GM23338 (cell line): ENCODE results near the gene UBAC2. TPM values are rescaled to one million over a fixed set of nuclear protein-coding genes. Genes with fewer than 3 reads are reported as not detected.

Experiments
- ATAC-seq: fragments of 200-7000 bp; cut with Tn5 transposase; 3 replicates; pipeline ENCODE4 v1.9.1; 2020
- DNase-seq: peaks from one replicate; pipeline ENCODE4 v3.0.0-alpha.2; 2015; ENCODE audit warnings: low spot score
- H2AFZ ChIP-seq: fragments of 200-600 bp; sonication (generic); 2 replicates; pipeline ENCODE4 v1.8.0; 2016; ENCODE audit warnings: antibody characterized with exemption, mild to moderate bottlenecking, moderate library complexity
- H3F3A ChIP-seq: fragments of 200-600 bp; sonication (generic); replicated peaks from 2 replicates; pipeline ENCODE4 v1.8.0; 2017; ENCODE audit warnings: antibody characterized with exemption, mixed run types, low read depth
- H3K27ac ChIP-seq: fragments of 200-600 bp; sonication (generic); 2 replicates; pipeline ENCODE4 v1.6.1; 2016; ENCODE audit warnings: low read depth
- H3K27me3 ChIP-seq: fragments of 200-600 bp; sonication (generic); 2 replicates; pipeline ENCODE4 v1.8.0; 2016; ENCODE audit warnings: mild to moderate bottlenecking, mixed run types, moderate library complexity; ENCODE audit not compliant: insufficient read depth
- H3K36me3 ChIP-seq: fragments of 200-600 bp; sonication (generic); 2 replicates; pipeline ENCODE4 v1.8.0; 2016; ENCODE audit warnings: mild to moderate bottlenecking; ENCODE audit not compliant: insufficient read depth
- H3K4me1 ChIP-seq: fragments of 200-600 bp; sonication (generic); 2 replicates; pipeline ENCODE4 v1.8.0; 2016; ENCODE audit warnings: mild to moderate bottlenecking, moderate library complexity; ENCODE audit not compliant: insufficient read depth
- H3K4me2 ChIP-seq: fragments of 200-600 bp; sonication (generic); 2 replicates; pipeline ENCODE4 v1.7.1; 2017; ENCODE audit warnings: mixed run types
- H3K4me3 ChIP-seq: fragments of 200-600 bp; sonication (generic); 2 replicates; pipeline ENCODE4 v1.6.1; 2016; ENCODE audit warnings: mixed run types
- H3K79me2 ChIP-seq: fragments of 200-600 bp; sonication (generic); replicated peaks from 2 replicates; pipeline ENCODE4 v1.8.0; 2017; ENCODE audit warnings: mild to moderate bottlenecking; ENCODE audit not compliant: insufficient read depth
- H3K9me2 ChIP-seq: fragments of 200-600 bp; sonication (generic); 2 replicates; pipeline ENCODE4 v1.8.0; 2017; ENCODE audit not compliant: insufficient read depth
- H4K20me1 ChIP-seq: fragments of 200-600 bp; sonication (generic); replicated peaks from 2 replicates; pipeline ENCODE4 v1.8.0; 2017; ENCODE audit warnings: mild to moderate bottlenecking; ENCODE audit not compliant: insufficient read depth
- H3K27ac Mint-ChIP-seq: 2 replicates; pipeline ENCODE4 v1.8.0; 2020; ENCODE audit warnings: inconsistent platforms, mild to moderate bottlenecking, moderate library complexity, mixed read lengths
- H3K27me3 Mint-ChIP-seq: 3 replicates; pipeline ENCODE4 v1.8.0; 2022; ENCODE audit warnings: low read depth, mild to moderate bottlenecking, moderate library complexity, mixed read lengths, inconsistent platforms; ENCODE audit not compliant: insufficient read depth, poor library complexity
- H3K36me3 Mint-ChIP-seq: 3 replicates; pipeline ENCODE4 v1.8.0; 2021; ENCODE audit warnings: low read depth, mild to moderate bottlenecking, inconsistent platforms, moderate library complexity, mixed read lengths
- H3K4me1 Mint-ChIP-seq: 3 replicates; pipeline ENCODE4 v1.8.0; 2020; ENCODE audit warnings: mild to moderate bottlenecking, inconsistent platforms, mixed read lengths
- H3K4me3 Mint-ChIP-seq: 3 replicates; pipeline ENCODE4 v1.8.0; 2021; ENCODE audit warnings: moderate library complexity, mild to moderate bottlenecking, inconsistent platforms, mixed read lengths
- H3K9me3 Mint-ChIP-seq: 3 replicates; pipeline ENCODE4 v1.8.0; 2020; ENCODE audit warnings: moderate library complexity, mild to moderate bottlenecking, inconsistent platforms, mixed read lengths
- CREB1 ChIP-seq: fragments of 250-450 bp; sonication (Bioruptor Pico); IDR thresholded peaks from 2 replicates; pipeline ENCODE4 v1.5.0; 2020; ENCODE audit warnings: low read depth, mild to moderate bottlenecking, moderate library complexity
- CTCF ChIP-seq, 2 experiments: fragments of 200-600 bp in 1 of 2; sonication (generic) in 1 of 2; conservative IDR thresholded peaks; 2 replicates each; pipeline versions ENCODE4 v1.5.1 to v1.6.1; 2016 to 2017; ENCODE audit warnings: antibody characterized with exemption in 2 of 2, low read depth in 2 of 2, mild to moderate bottlenecking in 2 of 2, moderate library complexity in 1 of 2
- ETS1 ChIP-seq: IDR thresholded peaks from 2 replicates; pipeline ENCODE4 v1.6.1; 2016; ENCODE audit warnings: antibody characterized with exemption
- EZH2 ChIP-seq: fragments of 200-600 bp; sonication (generic); IDR thresholded peaks from one replicate; pipeline ENCODE4 v1.8.0; 2017; ENCODE audit warnings: antibody characterized with exemption, mild to moderate bottlenecking, low read depth; ENCODE audit not compliant: unreplicated experiment
- EZH2phosphoT487 ChIP-seq: fragments of 200-600 bp; sonication (generic); IDR thresholded peaks from one replicate; pipeline ENCODE4 v1.8.1; 2018; ENCODE audit warnings: antibody characterized with exemption; ENCODE audit not compliant: unreplicated experiment
- JUNB ChIP-seq: IDR thresholded peaks from one replicate; pipeline ENCODE4 v1.6.1; 2016; ENCODE audit warnings: antibody characterized with exemption; ENCODE audit not compliant: unreplicated experiment
- NANOG ChIP-seq: IDR thresholded peaks from 2 replicates; pipeline ENCODE4 v1.6.1; 2016; ENCODE audit warnings: antibody characterized with exemption, borderline replicate concordance
- POLR2AphosphoS5 ChIP-seq: IDR thresholded peaks from 2 replicates; pipeline ENCODE4 v1.6.1; 2016; ENCODE audit warnings: antibody characterized with exemption, low read depth
- STAT1 ChIP-seq: IDR thresholded peaks from one replicate; pipeline ENCODE4 v1.6.1; 2016; ENCODE audit warnings: antibody characterized with exemption; ENCODE audit not compliant: unreplicated experiment
- ZNF114 ChIP-seq: fragments of 250-450 bp; sonication (Bioruptor Pico); IDR thresholded peaks from 2 replicates; pipeline ENCODE4 v1.5.0; 2020; ENCODE audit warnings: mild to moderate bottlenecking, moderate library complexity
- ZNF462 ChIP-seq: fragments of 250-450 bp; sonication (Bioruptor Pico); IDR thresholded peaks from 2 replicates; pipeline ENCODE4 v1.5.0; 2020; ENCODE audit warnings: mild to moderate bottlenecking, moderate library complexity
- polyA plus RNA-seq: library from polyadenylated mRNA; unstranded; fragments of >200 nt; fragmentation: Nextera tagmentation; extraction: Ambion mirVana; gene quantifications from 2 replicates; pipeline ENCODE4 v1.2.1, GENCODE V29; 2016
- total RNA-seq: library from RNA; depleted of rRNA; stranded (reverse); fragments of >200 nt; shearing (Covaris generic); gene quantifications from 2 replicates; pipeline ENCODE4 v1.2.3, GENCODE V29; 2014

The UBAC2 gene
- total and polyA plus RNA-seq, 2 experiments from 2014 or later: 37.9 to 76.9 TPM

GRCh38 chr13:99266827-99267226, 66.2 kb downstream of the UBAC2 start (continued):
- no peak for TF ChIP-seq ZNF462 (CRISPR knock-in tag)
- no peak for TF ChIP-seq NANOG
- TF ChIP-seq ETS1: no peak
- no peak for TF ChIP-seq EZH2
- TF ChIP-seq EZH2phosphoT487: no peak
- TF ChIP-seq JUNB: no peak

- Mint-ChIP-seq H3K4me1 (peaks cover 5% of the 10 kb centered on the region; the same call in 2 of the 3 replicates), H3K9me3 (no peaks in the 10 kb centered on the region; the same call in 2 of the 3 replicates), H3K4me3 (no peak overlapping the region), H3K36me3 (peaks cover 10% of the 10 kb centered on the region; the same call in 2 of the 3 replicates), H3K27me3 (no peaks in the 10 kb centered on the region), H3K27ac (no peak overlapping the region; the same call in 1 of the 2 replicates)
- ATAC-seq: no peak
- Histone ChIP-seq H3K79me2 (no peaks in the 10 kb centered on the region; the same call in 1 of the 2 replicates), H3K9me2 (no peaks in the 10 kb centered on the region), H3K4me1 (no peaks in the 10 kb centered on the region), H3F3A (peaks cover 7% of the 10 kb centered on the region; the same call in 1 of the 2 replicates), H3K27me3 (no peaks in the 10 kb centered on the region), H3K36me3 (no peaks in the 10 kb centered on the region), H3K4me2 (no peak overlapping the region), H3K4me3 (no peak overlapping the region), H3K27ac (no peak overlapping the region), H4K20me1 (no peaks in the 10 kb centered on the region), H2AFZ (no peak overlapping the region)
- DNase-seq: no peak
- TF ChIP-seq CREB1 (CRISPR knock-in tag): no peak
- no peak for TF ChIP-seq CTCF (conservative IDR thresholded peaks at IDR 0.05; ENCODE audit: low read depth in 2 of 2)
- TF ChIP-seq ZNF114 (CRISPR knock-in tag): no peak
- TF ChIP-seq EZH2phosphoT487: no peak
- TF ChIP-seq ETS1: no peak
- no peak for TF ChIP-seq POLR2AphosphoS5
- no peak for TF ChIP-seq JUNB
- no peak for TF ChIP-seq NANOG
- no peak for TF ChIP-seq STAT1
Measured at GRCh38 chr13:99267927-99268326, 67.3 kb downstream of the UBAC2 start.
